HG03342 (cell line): ENCODE measurements around the gene RAPGEF6.
"Not testable (repeated sequence)": the region's sequence is repeated elsewhere in the genome, so short reads cannot be mapped to it uniquely, and the experiment has no call there.

Source experiments
- ATAC-seq: cut with Tn5 transposase; IDR thresholded peaks from one replicate; pipeline ENCODE4 v1.9.1; 2021; ENCODE audit warnings: mild to moderate bottlenecking, moderate library complexity; ENCODE audit not compliant: unreplicated experiment

Gene RAPGEF6

GRCh38 chr5:131640043-131640856 lies 5.2 kb upstream of the RAPGEF6 start:
- no peak for ATAC-seq

GRCh38 chr5:131639148-131639547 lies 4.1 kb upstream of the RAPGEF6 start:
- ATAC-seq: no peak

DNA sequence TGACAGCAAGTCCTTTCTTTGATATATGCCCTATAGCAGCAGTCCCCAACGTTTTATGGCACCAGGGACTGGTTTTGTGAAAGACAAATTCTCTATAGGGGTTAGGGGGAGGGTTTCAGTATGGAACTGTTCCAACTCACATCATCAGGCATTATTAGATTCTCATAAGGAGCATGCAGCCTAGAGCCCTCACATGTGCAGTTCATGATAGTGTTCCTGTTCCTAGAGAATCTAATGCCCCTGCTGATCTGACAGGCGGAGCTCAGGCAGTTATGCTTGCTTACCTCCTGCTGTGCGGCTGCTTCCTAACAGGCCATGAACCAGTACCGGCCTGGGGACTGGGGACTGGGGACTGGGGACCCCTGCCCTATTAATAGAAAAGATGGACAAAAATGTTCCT lies 2.7 kb upstream of the RAPGEF6 start:
- ATAC-seq: no peak

DNA sequence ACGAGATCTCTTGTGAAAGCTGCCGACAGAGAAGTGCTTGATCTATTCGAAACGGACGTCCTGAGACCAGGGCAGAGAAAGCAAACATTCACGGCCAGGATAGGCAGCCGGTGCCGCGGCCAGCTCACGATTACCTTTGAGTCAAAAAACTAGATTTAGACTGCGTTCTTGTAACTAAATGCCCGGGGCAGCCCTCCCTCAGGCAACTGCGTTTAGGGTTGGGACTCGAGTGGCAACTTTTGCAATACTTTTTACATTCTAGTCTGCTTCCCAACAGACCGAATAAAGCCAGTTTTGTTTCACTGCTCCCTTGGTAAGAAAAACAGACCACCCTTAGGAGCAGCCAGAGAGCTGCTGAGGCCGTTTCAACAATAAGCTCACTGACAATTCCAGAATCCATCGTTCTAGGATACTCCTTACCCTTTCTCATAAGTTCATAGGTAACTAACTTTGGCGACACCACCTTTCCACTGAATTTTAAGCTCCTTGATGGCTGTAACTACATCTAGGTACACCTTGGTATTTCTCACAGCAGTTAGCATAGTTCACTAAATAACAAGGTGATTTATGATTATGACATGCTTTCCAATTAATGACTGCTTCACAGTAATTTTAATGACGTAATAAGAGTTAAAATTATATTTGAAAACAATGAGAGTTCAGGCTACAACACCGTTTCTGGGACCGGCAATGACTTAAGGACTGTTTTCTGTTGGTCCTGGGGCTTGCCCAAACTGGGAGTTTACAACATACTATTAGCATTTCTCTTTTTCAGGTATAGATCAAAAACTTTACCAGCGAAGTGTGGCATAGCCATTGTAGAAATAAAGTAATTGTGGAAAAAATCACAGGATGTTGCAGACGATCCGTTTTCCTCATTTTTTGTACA lies 899 bp upstream of the RAPGEF6 start:
- no peak for ATAC-seq

- ATAC-seq: peak; percentile 23
Observed at GRCh38 chr5:131634666-131634995, 398 bp downstream of the RAPGEF6 start.

DNA sequence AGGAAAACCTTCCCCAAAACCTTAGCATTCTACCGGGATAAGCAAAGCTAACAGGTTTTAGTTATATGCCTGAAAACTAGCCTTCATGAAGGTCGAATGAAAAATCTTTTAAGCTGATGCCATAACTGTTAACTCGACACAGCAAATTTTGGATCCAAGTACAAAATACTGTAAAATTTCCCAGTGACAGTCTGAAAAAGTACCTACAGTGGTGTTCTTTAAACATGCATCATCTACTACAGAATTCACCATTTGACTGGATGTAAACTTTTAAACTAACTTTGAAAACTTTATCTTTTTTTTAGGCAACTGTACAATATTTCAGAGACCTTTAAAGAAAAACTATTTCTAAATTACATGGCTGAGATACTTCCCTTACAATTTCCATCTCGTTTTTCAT lies 791 bp downstream of the RAPGEF6 start:
- no peak for ATAC-seq

DNA sequence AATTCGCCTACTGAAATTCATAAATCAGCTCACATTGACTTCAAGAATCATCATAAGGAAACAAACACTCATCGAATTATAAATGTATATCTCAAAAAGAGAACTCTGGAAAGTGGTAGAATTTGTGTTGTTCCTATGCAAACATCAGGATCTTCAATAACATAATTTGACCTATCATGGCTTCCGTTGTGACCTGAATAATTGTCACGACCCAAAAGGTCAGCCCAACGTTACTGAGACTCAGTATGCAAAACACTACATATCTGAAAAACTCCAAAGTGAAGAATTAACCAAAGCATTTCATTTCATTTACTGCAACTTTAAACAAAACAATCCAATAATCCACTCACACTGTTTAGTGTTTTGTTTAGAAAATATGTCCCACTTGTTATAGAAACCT lies 1.2 kb downstream of the RAPGEF6 start:
- no peak for ATAC-seq

- no peak for ATAC-seq
Observed at GRCh38 chr5:131630963-131631350, 4.1 kb downstream of the RAPGEF6 start.

DNA sequence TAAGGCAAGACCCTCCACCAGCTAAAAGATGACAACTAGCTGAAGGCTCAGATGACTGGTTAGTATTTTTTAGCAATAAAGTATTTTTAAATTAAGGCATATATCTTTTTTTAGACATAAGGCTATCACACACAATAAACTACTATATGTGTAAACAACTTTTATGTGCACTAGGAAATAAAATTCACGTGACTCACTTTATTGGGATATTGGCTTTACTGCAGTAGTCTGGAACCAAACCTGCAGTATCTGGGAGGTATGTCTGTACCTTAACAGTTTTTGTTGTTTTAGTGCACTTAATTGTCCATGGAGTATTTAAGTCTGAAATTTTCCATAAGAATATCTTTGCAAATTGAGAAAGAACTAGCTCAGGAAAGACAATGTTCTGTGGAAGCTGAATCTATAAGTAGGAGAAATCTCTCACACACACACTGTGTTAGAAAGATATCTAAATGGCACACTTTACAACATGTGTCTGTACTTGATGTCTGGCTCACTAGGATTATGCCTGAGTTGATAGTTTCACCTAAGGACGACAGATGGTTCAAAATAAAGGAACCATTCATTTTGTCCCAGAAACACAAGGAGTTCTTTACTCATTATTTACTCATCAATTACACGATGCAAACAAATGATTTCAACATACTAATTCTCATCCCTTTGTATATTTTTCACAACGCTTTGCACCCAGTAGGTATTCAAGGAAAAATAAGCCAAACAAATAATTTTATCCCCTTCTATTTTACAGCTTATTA lies 4.6 kb downstream of the RAPGEF6 start:
- ATAC-seq: no peak

DNA sequence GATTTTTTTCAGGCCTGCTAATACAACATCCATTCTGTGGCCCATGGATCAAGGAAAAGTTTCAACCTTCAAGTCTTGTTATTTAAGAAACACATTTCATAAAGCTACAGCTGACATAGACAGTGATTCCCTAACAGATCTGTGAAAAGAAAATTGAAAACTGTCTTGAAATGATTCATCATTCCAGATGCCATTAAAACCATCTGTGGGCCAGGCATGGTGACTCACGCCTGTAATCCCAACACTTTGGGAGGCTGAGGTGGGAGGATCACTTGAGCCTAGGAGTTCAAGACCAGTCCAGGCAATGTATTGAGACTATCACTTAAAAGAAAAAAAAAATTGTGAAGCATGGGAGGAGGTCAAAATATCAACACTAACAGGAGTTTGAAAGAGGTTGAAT lies 6.0 kb downstream of the RAPGEF6 start:
- no peak for ATAC-seq

DNA sequence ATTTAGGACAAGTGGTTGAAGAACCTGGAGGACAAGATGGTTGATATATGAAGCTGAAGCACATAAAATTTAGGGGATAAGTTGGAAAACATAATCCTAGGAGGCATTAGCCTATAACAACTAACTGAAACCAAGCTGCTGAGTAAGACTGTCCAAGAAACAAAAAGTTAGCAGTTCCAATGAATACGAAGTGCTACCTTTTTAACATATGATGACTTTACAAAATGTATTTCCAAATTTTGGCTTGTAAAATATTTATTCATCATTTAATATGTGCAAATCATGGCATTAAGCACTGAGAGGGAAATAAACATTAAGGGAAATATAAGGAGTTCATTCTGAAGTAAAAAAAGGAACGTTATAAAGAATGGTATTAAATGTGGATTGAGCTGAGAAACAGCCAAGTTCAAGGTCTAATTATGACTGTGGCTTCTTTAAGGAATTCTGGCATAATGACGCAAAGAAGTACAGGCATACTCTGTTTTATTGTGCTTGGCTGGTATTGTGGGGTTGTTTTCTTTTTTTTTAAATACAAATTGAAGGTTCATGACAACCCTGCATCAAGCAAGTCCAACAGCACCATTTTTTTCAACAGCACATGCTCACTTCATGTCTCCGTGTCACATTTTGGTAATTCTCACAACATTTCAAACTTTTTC lies 7.7 kb downstream of the RAPGEF6 start:
- ATAC-seq: no peak

DNA sequence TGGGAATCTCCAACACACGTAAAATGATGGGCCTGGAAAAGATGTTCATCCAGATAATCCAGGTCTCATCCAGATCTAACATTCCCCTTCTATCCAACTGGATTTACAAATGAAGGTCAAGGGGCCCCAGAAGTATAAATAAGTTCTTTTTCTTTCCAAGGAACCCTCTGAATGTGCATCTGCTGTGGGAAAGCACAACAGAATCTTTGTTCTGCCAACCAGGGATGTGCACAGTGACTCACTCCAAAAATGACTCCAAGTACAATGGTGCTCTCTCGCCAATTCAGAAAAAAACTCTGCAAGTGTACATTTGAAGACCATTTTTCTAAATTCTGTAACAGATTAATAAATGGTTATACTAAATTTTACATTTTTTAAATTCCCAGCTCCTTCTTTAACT lies 12.4 kb downstream of the RAPGEF6 start:
- ATAC-seq: no peak

DNA sequence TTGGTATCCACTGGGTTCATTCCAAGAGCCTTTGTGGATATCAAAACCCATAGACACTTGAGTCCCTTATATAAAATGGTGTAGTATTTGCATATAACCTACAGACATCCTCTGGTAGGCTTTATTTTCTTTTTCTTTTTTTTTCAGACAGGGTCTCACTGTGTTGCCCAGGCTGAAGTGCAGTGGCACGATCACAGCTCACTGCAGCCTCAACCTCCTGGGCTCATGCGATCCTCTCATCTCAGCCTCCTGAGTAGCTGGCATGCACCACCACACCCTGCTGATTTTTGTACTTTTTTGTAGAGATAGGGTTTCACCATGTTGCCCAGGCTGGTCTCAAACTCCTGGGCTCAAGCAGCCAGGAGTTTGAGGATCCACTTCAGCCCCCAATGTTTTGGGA lies 13.9 kb downstream of the RAPGEF6 start:
- not testable (repeated sequence) for ATAC-seq

DNA sequence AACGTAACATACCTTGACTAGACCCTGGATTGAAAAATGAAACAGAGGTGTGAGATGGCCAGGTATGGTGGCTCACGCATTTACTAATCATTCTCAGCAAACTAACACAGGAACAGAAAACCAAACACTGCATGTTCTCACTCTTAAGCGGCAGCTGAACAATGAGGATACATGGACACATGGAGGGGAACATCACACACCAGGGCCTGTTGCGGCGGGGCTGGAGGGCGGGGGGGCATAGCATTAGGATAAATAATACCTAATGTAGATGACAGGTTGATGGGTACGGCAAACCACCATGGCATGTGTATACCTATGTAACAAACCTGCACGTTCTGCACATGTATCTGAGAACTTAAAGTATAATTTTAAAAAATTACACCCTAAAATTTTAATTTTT lies 15.9 kb downstream of the RAPGEF6 start:
- ATAC-seq: no peak

- ATAC-seq: no peak
Observed at GRCh38 chr5:131617140-131617822, 17.7 kb downstream of the RAPGEF6 start.

- no peak for ATAC-seq
Observed at GRCh38 chr5:131615957-131616356, 19.1 kb downstream of the RAPGEF6 start.

DNA sequence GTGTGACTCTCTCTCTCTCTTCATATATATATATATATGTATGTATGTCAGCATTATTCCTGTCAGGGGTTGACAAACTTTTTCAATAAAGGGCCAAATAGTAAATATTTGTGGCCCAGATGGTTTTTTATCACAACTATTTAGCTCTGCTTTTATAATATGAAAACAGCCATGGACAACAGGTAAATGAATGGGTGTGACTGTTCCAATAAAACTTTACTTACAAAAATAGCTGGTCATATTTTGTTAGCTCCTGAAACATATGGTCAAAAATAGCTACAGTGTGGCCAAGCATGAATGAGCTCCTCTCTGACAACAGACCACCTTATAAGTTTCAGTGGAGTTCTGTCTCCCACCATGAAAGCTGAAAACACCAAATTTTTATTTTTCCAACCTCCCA lies 21.6 kb downstream of the RAPGEF6 start:
- no peak for ATAC-seq

DNA sequence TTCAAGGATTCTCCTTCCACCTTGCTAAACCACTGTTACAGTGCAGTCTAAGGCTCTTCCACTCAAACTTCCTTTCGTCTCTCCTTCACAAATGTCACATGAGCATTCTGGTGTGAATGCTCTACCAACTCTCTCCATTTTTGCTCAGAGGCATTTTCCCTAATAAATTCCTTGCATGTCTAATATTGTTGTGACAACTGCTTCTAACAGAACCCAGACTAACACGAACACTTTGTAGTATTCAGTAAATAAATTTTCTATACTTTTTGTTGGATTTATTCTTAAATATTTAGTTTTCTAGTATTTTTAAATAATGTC lies 24.0 kb downstream of the RAPGEF6 start:
- no peak for ATAC-seq

DNA sequence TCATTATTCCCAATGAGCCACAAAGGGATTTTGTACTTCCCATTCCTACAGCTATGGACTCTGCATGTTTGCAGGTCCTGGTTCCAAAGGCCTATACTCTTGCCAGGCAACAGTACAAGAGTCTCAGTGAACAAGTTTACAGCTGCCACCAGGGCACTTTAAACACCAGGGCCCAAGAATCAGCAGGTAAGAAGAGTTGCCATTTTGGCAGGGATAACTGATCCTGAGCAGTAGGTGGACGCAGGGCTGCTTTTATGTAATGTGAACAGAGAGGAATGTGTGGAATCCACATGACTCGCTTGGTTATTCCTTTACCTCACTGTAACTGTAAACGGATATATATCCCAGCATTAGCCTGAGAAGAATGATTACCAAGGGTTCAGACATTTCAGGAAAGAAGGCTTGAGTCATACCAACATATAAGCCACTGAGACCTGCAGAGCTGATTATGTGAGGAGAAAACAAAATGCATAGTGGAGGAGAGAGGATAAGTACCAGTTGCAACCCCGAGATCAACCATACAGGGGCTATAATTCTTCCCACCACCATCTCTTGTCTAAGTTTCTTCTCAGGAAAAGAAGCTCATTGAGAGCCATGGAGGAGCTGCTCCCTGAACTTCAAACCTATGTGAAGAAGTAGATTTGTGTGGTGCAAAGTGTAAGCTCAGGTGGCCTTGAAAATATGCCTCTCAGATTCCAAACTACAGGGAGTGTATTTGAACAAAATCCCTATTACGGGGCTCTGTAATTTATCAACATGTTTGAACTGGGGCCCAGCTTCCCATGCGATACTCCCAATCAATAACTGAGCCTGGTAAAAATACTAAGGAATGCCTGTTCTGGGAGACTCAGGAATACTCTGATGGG lies 24.6 kb downstream of the RAPGEF6 start:
- ATAC-seq: no peak

DNA sequence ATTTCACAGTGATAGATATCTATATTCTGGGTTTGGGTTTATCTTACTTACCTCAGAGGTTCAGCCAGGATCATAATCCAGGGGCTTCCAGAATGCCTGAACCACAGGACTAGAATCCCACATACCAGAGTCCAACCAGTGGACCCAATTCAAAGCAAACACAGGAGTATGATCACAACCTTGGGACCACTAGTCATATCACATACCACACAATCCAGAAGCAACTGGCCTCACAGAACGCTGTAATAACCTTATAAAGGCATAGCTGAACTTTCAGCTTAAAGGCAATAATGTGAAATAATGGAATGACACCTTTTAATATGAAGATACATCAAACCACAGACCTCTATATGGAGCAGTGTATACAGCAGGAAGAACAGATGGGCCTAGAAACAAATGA lies 25.3 kb downstream of the RAPGEF6 start:
- no peak for ATAC-seq
